ENCODE measurements around the gene PMS1.

DNA sequence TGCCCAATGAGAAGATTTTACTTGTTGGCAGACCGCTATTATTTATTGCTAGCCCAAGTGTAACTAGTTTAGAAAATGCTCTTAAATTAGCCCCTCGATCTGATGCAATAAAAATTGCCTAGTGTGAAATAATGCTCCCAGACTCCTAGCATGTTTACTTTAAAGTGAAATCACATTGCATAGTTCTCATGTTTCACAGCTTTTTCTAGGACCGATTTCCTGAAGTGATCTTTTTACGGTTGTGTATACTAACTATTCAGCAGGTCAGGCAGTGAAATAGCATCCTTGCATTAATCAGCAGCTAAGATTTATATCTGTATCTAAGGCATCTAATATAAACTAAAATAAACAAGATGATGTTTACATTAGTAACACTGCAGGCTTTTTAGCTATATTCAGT lies 52.4 kb downstream of the PMS1 start:
- TF ChIP-seq, protein P1, sequence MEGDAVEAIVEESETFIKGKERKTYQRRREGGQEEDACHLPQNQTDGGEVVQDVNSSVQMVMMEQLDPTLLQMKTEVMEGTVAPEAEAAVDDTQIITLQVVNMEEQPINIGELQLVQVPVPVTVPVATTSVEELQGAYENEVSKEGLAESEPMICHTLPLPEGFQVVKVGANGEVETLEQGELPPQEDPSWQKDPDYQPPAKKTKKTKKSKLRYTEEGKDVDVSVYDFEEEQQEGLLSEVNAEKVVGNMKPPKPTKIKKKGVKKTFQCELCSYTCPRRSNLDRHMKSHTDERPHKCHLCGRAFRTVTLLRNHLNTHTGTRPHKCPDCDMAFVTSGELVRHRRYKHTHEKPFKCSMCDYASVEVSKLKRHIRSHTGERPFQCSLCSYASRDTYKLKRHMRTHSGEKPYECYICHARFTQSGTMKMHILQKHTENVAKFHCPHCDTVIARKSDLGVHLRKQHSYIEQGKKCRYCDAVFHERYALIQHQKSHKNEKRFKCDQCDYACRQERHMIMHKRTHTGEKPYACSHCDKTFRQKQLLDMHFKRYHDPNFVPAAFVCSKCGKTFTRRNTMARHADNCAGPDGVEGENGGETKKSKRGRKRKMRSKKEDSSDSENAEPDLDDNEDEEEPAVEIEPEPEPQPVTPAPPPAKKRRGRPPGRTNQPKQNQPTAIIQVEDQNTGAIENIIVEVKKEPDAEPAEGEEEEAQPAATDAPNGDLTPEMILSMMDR (IDR thresholded peaks at IDR 0.05; ENCODE audit: poor library complexity, severe bottlenecking): no peak
- TF ChIP-seq POLR2AphosphoS5 (IDR thresholded peaks at IDR 0.05) (no peak), EP300 (conservative IDR thresholded peaks at IDR 0.05; ENCODE audit: poor library complexity, severe bottlenecking) (no peak)
- TF ChIP-seq, protein P2, sequence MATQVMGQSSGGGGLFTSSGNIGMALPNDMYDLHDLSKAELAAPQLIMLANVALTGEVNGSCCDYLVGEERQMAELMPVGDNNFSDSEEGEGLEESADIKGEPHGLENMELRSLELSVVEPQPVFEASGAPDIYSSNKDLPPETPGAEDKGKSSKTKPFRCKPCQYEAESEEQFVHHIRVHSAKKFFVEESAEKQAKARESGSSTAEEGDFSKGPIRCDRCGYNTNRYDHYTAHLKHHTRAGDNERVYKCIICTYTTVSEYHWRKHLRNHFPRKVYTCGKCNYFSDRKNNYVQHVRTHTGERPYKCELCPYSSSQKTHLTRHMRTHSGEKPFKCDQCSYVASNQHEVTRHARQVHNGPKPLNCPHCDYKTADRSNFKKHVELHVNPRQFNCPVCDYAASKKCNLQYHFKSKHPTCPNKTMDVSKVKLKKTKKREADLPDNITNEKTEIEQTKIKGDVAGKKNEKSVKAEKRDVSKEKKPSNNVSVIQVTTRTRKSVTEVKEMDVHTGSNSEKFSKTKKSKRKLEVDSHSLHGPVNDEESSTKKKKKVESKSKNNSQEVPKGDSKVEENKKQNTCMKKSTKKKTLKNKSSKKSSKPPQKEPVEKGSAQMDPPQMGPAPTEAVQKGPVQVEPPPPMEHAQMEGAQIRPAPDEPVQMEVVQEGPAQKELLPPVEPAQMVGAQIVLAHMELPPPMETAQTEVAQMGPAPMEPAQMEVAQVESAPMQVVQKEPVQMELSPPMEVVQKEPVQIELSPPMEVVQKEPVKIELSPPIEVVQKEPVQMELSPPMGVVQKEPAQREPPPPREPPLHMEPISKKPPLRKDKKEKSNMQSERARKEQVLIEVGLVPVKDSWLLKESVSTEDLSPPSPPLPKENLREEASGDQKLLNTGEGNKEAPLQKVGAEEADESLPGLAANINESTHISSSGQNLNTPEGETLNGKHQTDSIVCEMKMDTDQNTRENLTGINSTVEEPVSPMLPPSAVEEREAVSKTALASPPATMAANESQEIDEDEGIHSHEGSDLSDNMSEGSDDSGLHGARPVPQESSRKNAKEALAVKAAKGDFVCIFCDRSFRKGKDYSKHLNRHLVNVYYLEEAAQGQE (IDR thresholded peaks at IDR 0.05; ENCODE audit: borderline replicate concordance): no peak
